H9 (cell line): ENCODE results near the gene CXCL14. TPM values are rescaled to one million over a fixed set of nuclear protein-coding genes. Genes with fewer than 3 reads are reported as not detected.

ENCODE experiments used
- DNase-seq: peaks from one replicate; pipeline ENCODE4 v3.0.0-alpha.2; 2017
- H2AFZ ChIP-seq: one replicate; pipeline ENCODE4 v1.6.1; 2013; ENCODE audit warnings: mild to moderate bottlenecking, low read length, control low read depth, moderate library complexity
- H2AK5ac ChIP-seq: 2 replicates; pipeline ENCODE4 v1.6.1; 2013; ENCODE audit warnings: low read length, control low read depth, mixed read lengths; ENCODE audit not compliant: insufficient read length
- H2BK120ac ChIP-seq: one replicate; pipeline ENCODE4 v1.6.1; 2013; ENCODE audit warnings: low read depth, mild to moderate bottlenecking, low read length, control low read depth, inconsistent platforms; ENCODE audit not compliant: poor library complexity, severe bottlenecking
- H2BK12ac ChIP-seq: 2 replicates; pipeline ENCODE4 v1.6.1; 2013; ENCODE audit warnings: low read length, control low read depth, mixed read lengths, low read depth; ENCODE audit not compliant: insufficient read length
- H2BK15ac ChIP-seq: 2 replicates; pipeline ENCODE4 v1.6.1; 2013; ENCODE audit warnings: low read depth, low read length, control low read depth
- H2BK20ac ChIP-seq: one replicate; pipeline ENCODE4 v1.6.1; 2013; ENCODE audit warnings: low read depth, mild to moderate bottlenecking, low read length, control low read depth, inconsistent platforms; ENCODE audit not compliant: poor library complexity, severe bottlenecking
- H2BK5ac ChIP-seq: 2 replicates; pipeline ENCODE4 v1.6.1; 2013; ENCODE audit warnings: low read length, control low read depth, mixed read lengths; ENCODE audit not compliant: insufficient read length
- H3K14ac ChIP-seq: 2 replicates; pipeline ENCODE4 v1.6.1; 2013; ENCODE audit warnings: low read length, control low read depth; ENCODE audit not compliant: insufficient read depth
- H3K18ac ChIP-seq: 2 replicates; pipeline ENCODE4 v1.6.1; 2013; ENCODE audit warnings: low read depth, mild to moderate bottlenecking, mixed read lengths, low read length, control low read depth; ENCODE audit not compliant: insufficient read length
- H3K23ac ChIP-seq: 2 replicates; pipeline ENCODE4 v1.6.1; 2013; ENCODE audit warnings: low read length, control low read depth, mixed read lengths, low read depth; ENCODE audit not compliant: insufficient read length
- H3K23me2 ChIP-seq: 2 replicates; pipeline ENCODE4 v1.6.1; 2013; ENCODE audit warnings: low read depth, mild to moderate bottlenecking, mixed read lengths, low read length, control low read depth; ENCODE audit not compliant: insufficient read length, poor library complexity, severe bottlenecking
- H3K27ac ChIP-seq: 2 replicates; pipeline ENCODE4 v1.5.1; 2013; ENCODE audit warnings: low read length, control low read depth, mixed read lengths, low read depth; ENCODE audit not compliant: insufficient read length
- H3K27me3 ChIP-seq: 2 replicates; pipeline ENCODE4 v1.6.1; 2013; ENCODE audit warnings: low read length, control low read depth, inconsistent platforms; ENCODE audit not compliant: insufficient read depth
- H3K4ac ChIP-seq: 2 replicates; pipeline ENCODE4 v1.6.1; 2013; ENCODE audit warnings: low read depth, mild to moderate bottlenecking, control low read depth, inconsistent platforms, low read length, moderate library complexity
- H3K4me1 ChIP-seq: 2 replicates; pipeline ENCODE4 v1.6.1; 2013; ENCODE audit warnings: low read length, control low read depth, inconsistent platforms; ENCODE audit not compliant: insufficient read depth
- H3K4me2 ChIP-seq: 2 replicates; pipeline ENCODE4 v1.6.1; 2013; ENCODE audit warnings: low read length, control low read depth, mixed read lengths; ENCODE audit not compliant: insufficient read length, insufficient read depth
- H3K56ac ChIP-seq: 2 replicates; pipeline ENCODE4 v1.6.1; 2013; ENCODE audit warnings: low read depth, mild to moderate bottlenecking, mixed read lengths, low read length, control low read depth; ENCODE audit not compliant: insufficient read length
- H3K79me1 ChIP-seq: 2 replicates; pipeline ENCODE4 v1.6.1; 2013; ENCODE audit warnings: low read depth, mild to moderate bottlenecking, moderate library complexity, low read length, control low read depth, inconsistent platforms; ENCODE audit not compliant: insufficient read depth, poor library complexity, severe bottlenecking
- H3K79me2 ChIP-seq: 2 replicates; pipeline ENCODE4 v1.6.1; 2013; ENCODE audit warnings: low read length, control low read depth, inconsistent platforms; ENCODE audit not compliant: insufficient read depth
- H3K9ac ChIP-seq: 2 replicates; pipeline ENCODE4 v1.6.1; 2013; ENCODE audit warnings: low read length, control low read depth, mixed read lengths; ENCODE audit not compliant: insufficient read length; ENCODE audit errors: extremely low read depth
- H3K9me3 ChIP-seq: one replicate; pipeline ENCODE4 v1.6.1; 2013; ENCODE audit warnings: low read depth, low read length, inconsistent platforms; ENCODE audit not compliant: control insufficient read depth
- H3T11ph ChIP-seq: one replicate; pipeline ENCODE4 v1.6.1; 2013; ENCODE audit warnings: mild to moderate bottlenecking, low read length, control low read depth, inconsistent platforms
- H4K20me1 ChIP-seq: one replicate; pipeline ENCODE4 v1.6.1; 2013; ENCODE audit not compliant: control insufficient read depth, insufficient read length, insufficient read depth
- H4K5ac ChIP-seq: 2 replicates; pipeline ENCODE4 v1.6.1; 2013; ENCODE audit warnings: low read depth, mild to moderate bottlenecking, mixed read lengths, low read length, control low read depth; ENCODE audit not compliant: insufficient read length
- H4K8ac ChIP-seq: replicated peaks from 2 replicates; pipeline ENCODE4 v1.6.1; 2013; ENCODE audit warnings: low read length, control low read depth, mixed read lengths, low read depth; ENCODE audit not compliant: insufficient read length
- H4K91ac ChIP-seq: 2 replicates; pipeline ENCODE4 v1.6.1; 2013; ENCODE audit warnings: low read depth, mild to moderate bottlenecking, moderate library complexity, mixed read lengths, low read length, control low read depth; ENCODE audit not compliant: insufficient read length
- H3K27ac Mint-ChIP-seq, 3 experiments: 2 replicates in 2 of 3; 3 replicates in 1 of 3; pipeline ENCODE4 v1.8.0; 2020 to 2021; ENCODE audit warnings: mixed read lengths in 3 of 3, mild to moderate bottlenecking in 1 of 3, moderate library complexity in 1 of 3
- H3K27me3 Mint-ChIP-seq: 2 replicates; pipeline ENCODE4 v1.8.0; 2021; ENCODE audit warnings: low read depth, mild to moderate bottlenecking, moderate library complexity, mixed read lengths
- H3K36me3 Mint-ChIP-seq, 3 experiments: 2 replicates in 2 of 3; 3 replicates in 1 of 3; pipeline ENCODE4 v1.8.0; 2020 to 2021; ENCODE audit warnings: low read depth in 3 of 3, mixed read lengths in 3 of 3; ENCODE audit not compliant: insufficient read depth in 1 of 3
- H3K4me1 Mint-ChIP-seq, 2 experiments: 2 replicates each; pipeline ENCODE4 v1.8.0; 2020; ENCODE audit warnings: mixed read lengths in 2 of 2
- H3K4me3 Mint-ChIP-seq, 2 experiments: 2 replicates in 1 of 2; 3 replicates in 1 of 2; pipeline ENCODE4 v1.8.0; 2020 to 2021; ENCODE audit warnings: mild to moderate bottlenecking in 2 of 2, mixed read lengths in 2 of 2, moderate library complexity in 1 of 2
- H3K9me3 Mint-ChIP-seq, 2 experiments: 2 replicates in 1 of 2; 3 replicates in 1 of 2; pipeline ENCODE4 v1.8.0; 2020; ENCODE audit warnings: mild to moderate bottlenecking in 2 of 2, mixed read lengths in 2 of 2, moderate library complexity in 1 of 2
- WGBS: extraction: QIAGEN DNeasy Blood & Tissue Kit; methylation state at CpG from one replicate; pipeline ENCODE4 v1.1.7; 2013; ENCODE audit warnings: missing lambda C conversion rate, low lambda C conversion rate, mixed read lengths; ENCODE audit not compliant: insufficient read length; ENCODE audit errors: extremely low coverage; 5-methylcytosine and 5-hydroxymethylcytosine counted together
- total RNA-seq: library from RNA; stranded (reverse); gene quantifications from 2 replicates; pipeline ENCODE4 v1.2.1, GENCODE V29; 2021
- TF ChIP-seq, protein P1 (sequence below): fragments of 200-600 bp; sonication (generic); conservative IDR thresholded peaks from 3 replicates; pipeline ENCODE4 v1.8.0; 2021; ENCODE audit warnings: antibody characterized with exemption, mild to moderate bottlenecking

Gene CXCL14
- total RNA-seq, 1 experiment from 2014 or later = 1.1 TPM

DNA sequence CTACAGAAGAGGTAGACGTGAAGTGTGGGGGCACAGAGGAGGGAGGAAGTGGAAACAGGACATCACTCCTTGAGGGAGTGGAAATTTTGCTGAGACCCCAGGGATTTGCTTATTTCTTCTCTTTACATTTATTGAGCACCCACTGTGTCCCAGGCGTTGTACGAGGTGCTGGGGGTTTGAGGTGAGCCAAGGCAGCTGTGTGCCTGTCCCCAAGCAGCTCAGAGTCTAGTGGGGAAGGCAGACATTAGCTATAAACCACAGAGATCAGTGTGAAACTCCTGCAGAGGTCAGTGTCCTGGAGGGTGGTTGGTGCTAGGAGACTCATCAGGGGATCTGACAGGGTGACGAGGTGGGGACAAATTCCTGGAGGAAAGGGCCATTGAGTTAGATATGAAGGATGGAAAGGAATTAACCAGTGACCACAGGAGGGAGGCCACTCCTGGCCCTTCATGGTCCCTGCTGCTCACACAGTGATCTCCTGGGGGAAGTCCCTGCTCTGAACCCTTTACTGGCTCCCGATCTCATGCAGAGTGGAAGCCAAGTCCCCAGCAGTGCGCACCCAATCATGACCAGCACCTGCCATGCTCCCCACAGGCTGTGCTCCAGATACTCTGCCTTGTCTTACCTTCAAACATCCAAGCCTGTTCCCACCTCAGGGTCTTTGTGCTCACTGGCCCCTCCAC lies 3.4 kb upstream of the CXCL14 start:
- H2BK12ac ChIP-seq = no peak overlapping the region

More for the DNA sequence above, 3.4 kb upstream of the CXCL14 start:
- H3K9ac ChIP-seq = no peak overlapping the region
- H2AK5ac ChIP-seq = no peak overlapping the region
- H3K4ac ChIP-seq = no peak overlapping the region
- H3K9me3 ChIP-seq = no peaks in the 10 kb centered on the region
- TF ChIP-seq, protein P1, sequence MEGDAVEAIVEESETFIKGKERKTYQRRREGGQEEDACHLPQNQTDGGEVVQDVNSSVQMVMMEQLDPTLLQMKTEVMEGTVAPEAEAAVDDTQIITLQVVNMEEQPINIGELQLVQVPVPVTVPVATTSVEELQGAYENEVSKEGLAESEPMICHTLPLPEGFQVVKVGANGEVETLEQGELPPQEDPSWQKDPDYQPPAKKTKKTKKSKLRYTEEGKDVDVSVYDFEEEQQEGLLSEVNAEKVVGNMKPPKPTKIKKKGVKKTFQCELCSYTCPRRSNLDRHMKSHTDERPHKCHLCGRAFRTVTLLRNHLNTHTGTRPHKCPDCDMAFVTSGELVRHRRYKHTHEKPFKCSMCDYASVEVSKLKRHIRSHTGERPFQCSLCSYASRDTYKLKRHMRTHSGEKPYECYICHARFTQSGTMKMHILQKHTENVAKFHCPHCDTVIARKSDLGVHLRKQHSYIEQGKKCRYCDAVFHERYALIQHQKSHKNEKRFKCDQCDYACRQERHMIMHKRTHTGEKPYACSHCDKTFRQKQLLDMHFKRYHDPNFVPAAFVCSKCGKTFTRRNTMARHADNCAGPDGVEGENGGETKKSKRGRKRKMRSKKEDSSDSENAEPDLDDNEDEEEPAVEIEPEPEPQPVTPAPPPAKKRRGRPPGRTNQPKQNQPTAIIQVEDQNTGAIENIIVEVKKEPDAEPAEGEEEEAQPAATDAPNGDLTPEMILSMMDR = no peak
- H2BK5ac ChIP-seq = no peak overlapping the region
- no peak overlapping the region for H3K4me3 Mint-ChIP-seq
- no peak overlapping the region for H4K8ac ChIP-seq
- no peak overlapping the region for H3K14ac ChIP-seq
- H2BK15ac ChIP-seq = no peak overlapping the region
- no peak overlapping the region for H3T11ph ChIP-seq
- no peak overlapping the region for H3K56ac ChIP-seq
- H3K27ac ChIP-seq = no peak overlapping the region
- no peaks in the 10 kb centered on the region; a peak in 1 of 5 replicates for H3K9me3 Mint-ChIP-seq
- H2BK20ac ChIP-seq = no peak overlapping the region
- H3K4me1 ChIP-seq = peaks cover 9% of the 10 kb centered on the region; the same call in 1 of the 2 replicates
- H4K20me1 ChIP-seq = no peaks in the 10 kb centered on the region
- peaks cover 6% of the 10 kb centered on the region for H3K23me2 ChIP-seq
- H3K18ac ChIP-seq = no peak overlapping the region
- no peak overlapping the region for H3K4me2 ChIP-seq
- no peak overlapping the region for H4K5ac ChIP-seq
- H3K4me1 Mint-ChIP-seq = peaks cover 28 to 45% of the 10 kb centered on the region in 2 experiments
- no peak overlapping the region for H3K27ac Mint-ChIP-seq
- no peak overlapping the region for H3K23ac ChIP-seq
- no peak overlapping the region for H2BK120ac ChIP-seq
- no peaks in the 10 kb centered on the region for H3K36me3 Mint-ChIP-seq
- H3K27me3 ChIP-seq = peaks cover 27% of the 10 kb centered on the region; the same call in 1 of the 2 replicates
- no peak overlapping the region for H2AFZ ChIP-seq
- H3K79me2 ChIP-seq = no peaks in the 10 kb centered on the region
- no CpG with 5 or more reads among the region's 6 CpGs for WGBS
- no peaks in the 10 kb centered on the region for H3K79me1 ChIP-seq
- peaks cover 68% of the 10 kb centered on the region for H3K27me3 Mint-ChIP-seq
- DNase-seq = no peak
- no peak overlapping the region for H4K91ac ChIP-seq
